Mucosa of rectum (tissue), 2 donors: ENCODE results near the gene ADGRL4.

Experiments
- H3K27ac ChIP-seq, 2 donors: one replicate each; pipeline ENCODE4 v1.7.0; 2013; ENCODE audit warnings: inconsistent platforms in 2 of 2, low read depth in 2 of 2, low read length in 2 of 2
- H3K27me3 ChIP-seq, 2 donors: one replicate each; pipeline ENCODE4 v1.7.0; 2013; ENCODE audit warnings: low read length in 2 of 2; ENCODE audit not compliant: control insufficient read depth in 2 of 2, insufficient read depth in 2 of 2
- H3K36me3 ChIP-seq, 2 donors: one replicate each; pipeline ENCODE4 v1.7.0; 2013; ENCODE audit warnings: low read length in 2 of 2; ENCODE audit not compliant: control insufficient read depth in 2 of 2, insufficient read depth in 2 of 2
- H3K4me1 ChIP-seq, 2 donors: one replicate each; pipeline ENCODE4 v1.7.0; 2013; ENCODE audit warnings: low read length in 2 of 2, mild to moderate bottlenecking in 1 of 2; ENCODE audit not compliant: control insufficient read depth in 2 of 2, insufficient read depth in 2 of 2
- H3K4me3 ChIP-seq, 2 donors: one replicate each; pipeline ENCODE4 v1.7.0; 2013; ENCODE audit warnings: low read length in 2 of 2
- H3K9ac ChIP-seq, 2 donors: one replicate each; pipeline ENCODE4 v1.7.0; 2013; ENCODE audit warnings: low read length in 2 of 2, low read depth in 1 of 2, mild to moderate bottlenecking in 1 of 2
- H3K9me3 ChIP-seq, 2 donors: one replicate each; pipeline ENCODE4 v1.7.0; 2013; ENCODE audit warnings: low read length in 2 of 2; ENCODE audit not compliant: control insufficient read depth in 2 of 2
- donor health status: healthy.
- donor health status: Normal muscosa, but diverticular disease.

Gene ADGRL4

DNA sequence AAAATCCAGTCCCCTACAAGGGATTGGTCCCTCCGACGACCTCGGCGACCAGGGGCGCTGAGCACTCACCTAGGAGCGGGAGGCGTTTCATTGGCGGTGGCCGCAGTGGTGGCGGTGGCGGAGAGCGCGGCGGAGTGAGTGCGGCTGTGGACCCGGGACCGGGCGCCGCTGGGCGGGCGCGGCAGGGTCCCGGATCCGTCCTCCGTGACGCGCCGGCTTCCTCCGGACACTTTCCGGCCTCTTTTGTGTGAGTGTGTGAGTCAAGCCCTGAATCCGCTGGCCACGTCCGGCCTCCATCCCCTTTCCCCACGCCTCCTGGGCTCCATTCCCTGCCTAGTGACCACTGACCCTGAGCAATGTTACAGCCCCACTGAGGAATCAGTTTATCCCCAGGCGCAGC lies at the start of gene ADGRL4:
Gene ADGRL4, minus strand, starts transcription at position 167 of the 400 bp plus-strand sequence. Its CDS starts 76 bp downstream, at position 91.
- H3K4me3 ChIP-seq: peak within 1 kb of the TSS in 1 of 2 donors; percentile 34
- H3K27ac ChIP-seq: peak within 1 kb of the TSS; percentile 13 to 29
- no peaks in the 10 kb centered on the region for H3K36me3 ChIP-seq
- no peaks in the 10 kb centered on the region for H3K4me1 ChIP-seq
- no peak within 1 kb of the TSS for H3K9ac ChIP-seq
- no peaks in the 10 kb centered on the region for H3K27me3 ChIP-seq
- H3K9me3 ChIP-seq: peaks cover 2% of the 10 kb centered on the region in 2 donors

GRCh38 chr1:79055856-79056255 lies 49.3 kb upstream of the ADGRL4 start:
- H3K4me3 ChIP-seq: no peak overlapping the region
- H3K27ac ChIP-seq: no peak overlapping the region
- H3K36me3 ChIP-seq: no peaks in the 10 kb centered on the region
- H3K27me3 ChIP-seq: no peaks in the 10 kb centered on the region
- no peaks in the 10 kb centered on the region for H3K9me3 ChIP-seq
- H3K4me1 ChIP-seq: no peaks in the 10 kb centered on the region
- no peak overlapping the region for H3K9ac ChIP-seq

GRCh38 chr1:79052829-79053449 lies 46.4 kb upstream of the ADGRL4 start:
- Histone ChIP-seq H3K27ac (no peak overlapping the region), H3K9me3 (no peaks in the 10 kb centered on the region), H3K36me3 (no peaks in the 10 kb centered on the region), H3K4me3 (peak overlapping the region in 1 of 2 donors; percentile 58), H3K9ac (no peak overlapping the region), H3K27me3 (no peaks in the 10 kb centered on the region), H3K4me1 (no peaks in the 10 kb centered on the region)

- no peaks in the 10 kb centered on the region for H3K4me1 ChIP-seq
- no peak overlapping the region for H3K4me3 ChIP-seq
- H3K9me3 ChIP-seq: no peaks in the 10 kb centered on the region
- H3K9ac ChIP-seq: no peak overlapping the region
- H3K27ac ChIP-seq: no peak overlapping the region
- no peaks in the 10 kb centered on the region for H3K27me3 ChIP-seq
- no peaks in the 10 kb centered on the region for H3K36me3 ChIP-seq
These were observed 38.6 kb upstream of the ADGRL4 start for GRCh38 chr1:79044974-79045650.

DNA sequence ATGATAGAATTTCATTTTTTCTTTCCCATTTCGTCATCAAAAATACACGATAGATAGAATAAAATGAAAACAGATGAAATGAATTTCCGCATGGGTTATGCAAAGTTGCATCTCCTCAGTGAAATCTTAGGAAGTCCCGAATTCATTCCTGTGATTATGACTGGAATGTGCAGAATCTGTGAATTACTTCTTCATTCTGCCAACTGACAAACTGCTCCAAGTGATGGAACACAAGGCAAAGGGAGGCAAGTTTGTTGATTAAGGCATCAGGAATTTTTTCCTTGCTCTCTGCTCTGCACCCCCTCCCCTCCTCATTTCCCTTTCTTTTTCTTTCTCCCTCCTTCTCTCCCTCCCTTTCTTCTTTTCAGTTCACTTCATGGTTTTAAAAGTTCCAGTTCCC lies 37.0 kb upstream of the ADGRL4 start:
- H3K4me1 ChIP-seq: no peaks in the 10 kb centered on the region
- H3K9me3 ChIP-seq: no peaks in the 10 kb centered on the region
- H3K27ac ChIP-seq: no peak overlapping the region
- H3K4me3 ChIP-seq: no peak overlapping the region
- no peaks in the 10 kb centered on the region for H3K36me3 ChIP-seq
- no peaks in the 10 kb centered on the region for H3K27me3 ChIP-seq
- H3K9ac ChIP-seq: no peak overlapping the region

- H3K4me3 ChIP-seq: no peak overlapping the region
- no peaks in the 10 kb centered on the region for H3K9me3 ChIP-seq
- no peak overlapping the region for H3K9ac ChIP-seq
- H3K36me3 ChIP-seq: no peaks in the 10 kb centered on the region
- no peaks in the 10 kb centered on the region for H3K4me1 ChIP-seq
- no peak overlapping the region for H3K27ac ChIP-seq
- H3K27me3 ChIP-seq: no peaks in the 10 kb centered on the region
These were observed 36.0 kb upstream of the ADGRL4 start for GRCh38 chr1:79042539-79042938.

DNA sequence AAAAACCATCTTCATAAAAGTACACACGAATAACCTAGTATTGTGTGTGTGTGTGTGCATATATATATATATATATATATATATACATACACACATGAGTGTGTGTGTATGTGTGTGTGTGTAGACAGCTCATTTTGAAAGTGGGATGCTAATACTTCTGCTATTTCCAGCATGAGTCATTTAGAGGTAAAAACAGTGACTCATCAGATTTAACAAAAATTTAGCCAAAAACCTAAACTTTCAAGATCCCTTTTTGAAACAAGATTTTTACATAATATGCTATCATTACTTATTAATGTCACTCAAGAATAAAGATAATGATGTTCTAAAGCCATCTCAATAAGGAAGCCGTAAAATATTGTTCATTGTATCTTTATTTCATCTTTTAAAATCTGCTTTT lies 35.6 kb upstream of the ADGRL4 start:
- H3K4me3 ChIP-seq: no peak overlapping the region
- no peaks in the 10 kb centered on the region for H3K9me3 ChIP-seq
- no peaks in the 10 kb centered on the region for H3K4me1 ChIP-seq
- H3K36me3 ChIP-seq: no peaks in the 10 kb centered on the region
- H3K9ac ChIP-seq: no peak overlapping the region
- H3K27me3 ChIP-seq: no peaks in the 10 kb centered on the region
- H3K27ac ChIP-seq: no peak overlapping the region

- Histone ChIP-seq H3K4me1 (no peaks in the 10 kb centered on the region), H3K4me3 (no peak overlapping the region), H3K9ac (no peak overlapping the region), H3K36me3 (no peaks in the 10 kb centered on the region), H3K27ac (no peak overlapping the region), H3K9me3 (no peaks in the 10 kb centered on the region), H3K27me3 (no peaks in the 10 kb centered on the region)
These were observed 35.1 kb upstream of the ADGRL4 start for GRCh38 chr1:79041666-79042065.

GRCh38 chr1:79040424-79041082 lies 34.0 kb upstream of the ADGRL4 start:
- Histone ChIP-seq H3K4me3 (no peak overlapping the region), H3K27me3 (no peaks in the 10 kb centered on the region), H3K9me3 (no peaks in the 10 kb centered on the region), H3K9ac (no peak overlapping the region), H3K27ac (no peak overlapping the region), H3K4me1 (no peaks in the 10 kb centered on the region), H3K36me3 (no peaks in the 10 kb centered on the region)

GRCh38 chr1:79037085-79037484 lies 30.6 kb upstream of the ADGRL4 start:
- Histone ChIP-seq H3K36me3 (no peaks in the 10 kb centered on the region), H3K4me3 (no peak overlapping the region), H3K9me3 (no peaks in the 10 kb centered on the region), H3K4me1 (no peaks in the 10 kb centered on the region), H3K27me3 (no peaks in the 10 kb centered on the region), H3K27ac (no peak overlapping the region), H3K9ac (no peak overlapping the region)
